ENCODE results near the gene PNISR. TPM values are rescaled to one million over a fixed set of nuclear protein-coding genes. Genes with fewer than 3 reads are reported as not detected.

Gene PNISR
- total and polyA plus RNA-seq, 2 of the 13 experiments (the other 11 are each of a cell fraction or from before 2014, with no cell fraction given), result 43.0 to 48.0 TPM

GRCh38 chr6:99393698-99394531, 31.2 kb downstream of the PNISR start, which contains the start of gene COQ3 (continued):
- TF ChIP-seq ZNF318 (CRISPR knock-in tag; IDR thresholded peaks at IDR 0.05) (peak; percentile 88; the same call in 1 of the 2 replicates), FUBP1 (CRISPR knock-in tag; IDR thresholded peaks at IDR 0.05; ENCODE audit: borderline replicate concordance) (no peak), MZF1 (CRISPR knock-in tag; IDR thresholded peaks at IDR 0.05; ENCODE audit: borderline replicate concordance) (peak; percentile 82; the same call in 1 of the 2 replicates), ZNF263 (CRISPR knock-in tag; IDR thresholded peaks at IDR 0.05) (no peak), ZNF678 (CRISPR knock-in tag; IDR thresholded peaks at IDR 0.05) (peak; percentile 67; the same call in 1 of the 2 replicates), ZNF160 (CRISPR knock-in tag; IDR thresholded peaks at IDR 0.05) (peak; percentile 61; the same call in 1 of the 2 replicates), SETDB1 (CRISPR knock-in tag; IDR thresholded peaks at IDR 0.05; ENCODE audit: borderline replicate concordance) (no peak), ZSCAN9 (CRISPR knock-in tag; IDR thresholded peaks at IDR 0.05; ENCODE audit: borderline replicate concordance) (no peak; the same call in 1 of the 2 replicates), HINFP (CRISPR knock-in tag; IDR thresholded peaks at IDR 0.05; ENCODE audit: low read depth) (peak; percentile 77), DNMT1 (CRISPR knock-in tag; IDR thresholded peaks at IDR 0.05) (no peak), SPEN (CRISPR knock-in tag; IDR thresholded peaks at IDR 0.05; ENCODE audit: low read depth) (peak; percentile 65; the same call in 1 of the 2 replicates), GMEB2 (CRISPR knock-in tag; IDR thresholded peaks at IDR 0.05; ENCODE audit: low read depth) (no peak), ZNF615 (CRISPR knock-in tag; IDR thresholded peaks at IDR 0.05; ENCODE audit: borderline replicate concordance) (peak; percentile 81; the same call in 1 of the 2 replicates), SNRNP70 (IDR thresholded peaks at IDR 0.05; ENCODE audit: low read depth, low read length) (no peak), ZNF143 (CRISPR knock-in tag; IDR thresholded peaks at IDR 0.05) (no peak)

Measured in HepG2 (cell line).